Measurements from ENCODE around the gene ANK3.

- TF ChIP-seq, protein P1, sequence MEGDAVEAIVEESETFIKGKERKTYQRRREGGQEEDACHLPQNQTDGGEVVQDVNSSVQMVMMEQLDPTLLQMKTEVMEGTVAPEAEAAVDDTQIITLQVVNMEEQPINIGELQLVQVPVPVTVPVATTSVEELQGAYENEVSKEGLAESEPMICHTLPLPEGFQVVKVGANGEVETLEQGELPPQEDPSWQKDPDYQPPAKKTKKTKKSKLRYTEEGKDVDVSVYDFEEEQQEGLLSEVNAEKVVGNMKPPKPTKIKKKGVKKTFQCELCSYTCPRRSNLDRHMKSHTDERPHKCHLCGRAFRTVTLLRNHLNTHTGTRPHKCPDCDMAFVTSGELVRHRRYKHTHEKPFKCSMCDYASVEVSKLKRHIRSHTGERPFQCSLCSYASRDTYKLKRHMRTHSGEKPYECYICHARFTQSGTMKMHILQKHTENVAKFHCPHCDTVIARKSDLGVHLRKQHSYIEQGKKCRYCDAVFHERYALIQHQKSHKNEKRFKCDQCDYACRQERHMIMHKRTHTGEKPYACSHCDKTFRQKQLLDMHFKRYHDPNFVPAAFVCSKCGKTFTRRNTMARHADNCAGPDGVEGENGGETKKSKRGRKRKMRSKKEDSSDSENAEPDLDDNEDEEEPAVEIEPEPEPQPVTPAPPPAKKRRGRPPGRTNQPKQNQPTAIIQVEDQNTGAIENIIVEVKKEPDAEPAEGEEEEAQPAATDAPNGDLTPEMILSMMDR (tag by site-specific recombination; IDR thresholded peaks at IDR 0.05): no peak
- TF ChIP-seq ZNF571 (tag by site-specific recombination; IDR thresholded peaks at IDR 0.05) (no peak), TCF7L2 (IDR thresholded peaks at IDR 0.05; ENCODE audit: borderline replicate concordance, low read depth, low read length) (no peak), YY1 (tag by site-specific recombination; IDR thresholded peaks at IDR 0.05) (no peak), ZNF266 (tag by site-specific recombination; IDR thresholded peaks at IDR 0.05; ENCODE audit: low read depth) (no peak)
- TF ChIP-seq, protein P2, sequence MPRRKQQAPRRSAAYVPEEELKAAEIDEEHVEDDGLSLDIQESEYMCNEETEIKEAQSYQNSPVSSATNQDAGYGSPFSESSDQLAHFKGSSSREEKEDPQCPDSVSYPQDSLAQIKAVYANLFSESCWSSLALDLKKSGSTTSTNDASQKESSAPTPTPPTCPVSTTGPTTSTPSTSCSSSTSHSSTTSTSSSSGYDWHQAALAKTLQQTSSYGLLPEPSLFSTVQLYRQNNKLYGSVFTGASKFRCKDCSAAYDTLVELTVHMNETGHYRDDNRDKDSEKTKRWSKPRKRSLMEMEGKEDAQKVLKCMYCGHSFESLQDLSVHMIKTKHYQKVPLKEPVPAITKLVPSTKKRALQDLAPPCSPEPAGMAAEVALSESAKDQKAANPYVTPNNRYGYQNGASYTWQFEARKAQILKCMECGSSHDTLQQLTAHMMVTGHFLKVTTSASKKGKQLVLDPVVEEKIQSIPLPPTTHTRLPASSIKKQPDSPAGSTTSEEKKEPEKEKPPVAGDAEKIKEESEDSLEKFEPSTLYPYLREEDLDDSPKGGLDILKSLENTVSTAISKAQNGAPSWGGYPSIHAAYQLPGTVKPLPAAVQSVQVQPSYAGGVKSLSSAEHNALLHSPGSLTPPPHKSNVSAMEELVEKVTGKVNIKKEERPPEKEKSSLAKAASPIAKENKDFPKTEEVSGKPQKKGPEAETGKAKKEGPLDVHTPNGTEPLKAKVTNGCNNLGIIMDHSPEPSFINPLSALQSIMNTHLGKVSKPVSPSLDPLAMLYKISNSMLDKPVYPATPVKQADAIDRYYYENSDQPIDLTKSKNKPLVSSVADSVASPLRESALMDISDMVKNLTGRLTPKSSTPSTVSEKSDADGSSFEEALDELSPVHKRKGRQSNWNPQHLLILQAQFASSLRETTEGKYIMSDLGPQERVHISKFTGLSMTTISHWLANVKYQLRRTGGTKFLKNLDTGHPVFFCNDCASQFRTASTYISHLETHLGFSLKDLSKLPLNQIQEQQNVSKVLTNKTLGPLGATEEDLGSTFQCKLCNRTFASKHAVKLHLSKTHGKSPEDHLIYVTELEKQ (tag by site-specific recombination; IDR thresholded peaks at IDR 0.05; ENCODE audit: borderline replicate concordance): no peak
Observed at GRCh38 chr10:60189861-60190475, 199.7 kb downstream of the ANK3 start.
